Activated effector memory CD4-positive, alpha-beta T cell treated with Interleukin-2 at 50 U/mL for 16 hours (primary cell): ENCODE data around the gene SFPQ.
"Not testable (repeated sequence)": the region's sequence is repeated elsewhere in the genome, so short reads cannot be mapped to it uniquely, and the experiment has no call there.

Experiments used
- DNase-seq: peaks from one replicate; pipeline ENCODE4 v3.0.0-alpha.2; 2020

Gene SFPQ

DNA sequence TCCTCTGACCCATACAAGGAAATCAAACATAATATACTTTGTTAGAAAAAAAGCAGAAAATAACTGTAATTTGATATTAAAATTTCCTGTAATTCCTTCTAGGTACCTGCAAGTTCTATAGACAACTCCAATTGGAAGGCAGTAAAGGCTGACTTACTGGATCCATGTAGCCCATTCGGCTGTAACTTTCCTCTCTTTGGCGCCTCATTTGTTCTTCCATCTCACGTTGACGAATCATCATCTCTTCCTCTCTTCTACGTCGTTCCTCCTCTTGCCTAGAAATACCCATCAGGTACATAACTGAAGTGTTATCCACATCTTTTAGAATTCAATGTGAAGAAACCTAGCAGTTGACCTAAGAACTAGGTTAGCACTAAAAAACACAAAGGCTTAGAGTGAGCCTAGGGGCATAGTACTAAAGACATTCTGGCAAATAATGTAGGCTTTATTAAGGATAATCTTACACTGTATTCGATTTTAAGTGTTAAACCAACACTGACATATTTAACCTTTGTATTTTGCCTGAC is 5.1 kb downstream of the SFPQ start:
- DNase-seq = no peak

DNA sequence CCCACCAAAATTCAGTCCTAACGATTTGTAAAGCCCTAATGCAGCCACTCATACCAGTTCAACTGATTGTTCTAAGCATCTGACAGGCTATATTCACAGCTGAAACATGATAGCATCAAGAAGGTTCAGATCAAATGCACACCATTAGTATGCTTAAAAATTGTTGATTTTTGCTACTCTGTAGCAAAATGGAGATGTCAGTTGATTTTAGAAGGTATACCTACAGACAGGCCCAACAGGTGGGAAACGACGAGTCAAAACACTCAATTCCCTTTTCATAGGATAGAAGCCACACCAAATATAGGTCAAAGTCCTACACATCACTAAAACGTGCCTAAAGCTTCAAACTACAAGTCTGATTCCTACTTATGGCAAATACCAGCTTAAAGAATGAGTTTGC is 6.7 kb downstream of the SFPQ start:
- no peak for DNase-seq

DNA sequence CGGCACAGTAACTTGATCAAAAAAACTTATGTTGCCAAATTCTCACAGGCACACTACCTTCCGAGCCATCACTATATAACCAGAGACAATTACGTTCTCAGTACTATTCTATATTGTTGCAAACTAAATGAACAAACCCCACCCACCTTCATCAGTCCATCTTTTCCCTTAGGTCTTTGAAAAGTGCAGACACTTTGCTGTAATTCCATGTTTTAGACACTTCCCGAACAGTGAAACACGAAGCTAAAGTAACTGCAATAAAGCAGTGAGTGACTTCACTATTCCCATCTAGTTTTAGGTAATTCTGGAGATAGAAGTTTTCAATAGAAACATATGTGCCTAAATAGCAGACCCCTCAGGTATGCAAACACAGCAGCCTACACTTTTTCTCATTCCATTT is 7.7 kb downstream of the SFPQ start:
- no peak for DNase-seq

DNA sequence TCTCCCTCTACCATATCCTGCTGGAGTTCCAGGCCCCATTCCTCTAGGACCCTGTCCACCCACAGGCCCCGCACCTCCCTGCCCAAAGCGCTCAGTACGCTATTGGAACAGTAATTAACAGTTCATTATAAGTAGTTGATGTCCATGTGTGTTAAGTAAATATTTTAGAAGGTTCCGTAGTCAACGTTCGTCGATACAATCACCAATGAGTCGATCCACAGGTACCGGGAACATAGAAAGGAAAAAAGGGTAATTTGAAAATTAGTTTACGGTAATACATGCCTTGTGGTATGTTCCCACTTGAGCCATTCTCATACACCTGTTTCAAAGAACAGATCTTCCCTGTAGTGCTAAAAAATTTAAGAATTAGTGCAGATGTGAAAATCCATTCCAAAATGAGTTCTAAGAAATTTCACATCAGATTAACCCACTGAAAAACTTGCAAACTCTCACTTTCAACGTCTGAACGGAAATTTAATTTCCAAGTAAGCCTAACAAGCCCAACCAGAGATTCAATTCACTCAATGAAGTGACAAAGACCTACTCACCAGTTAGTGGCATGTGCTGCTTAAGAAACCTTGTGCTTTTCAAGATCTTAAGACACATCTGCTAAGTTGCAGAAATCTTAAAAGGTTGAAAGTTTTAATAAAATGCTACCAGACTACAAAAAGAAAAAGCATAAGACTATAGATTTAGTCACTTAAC is 8.3 kb downstream of the SFPQ start:
- no peak for DNase-seq

DNA sequence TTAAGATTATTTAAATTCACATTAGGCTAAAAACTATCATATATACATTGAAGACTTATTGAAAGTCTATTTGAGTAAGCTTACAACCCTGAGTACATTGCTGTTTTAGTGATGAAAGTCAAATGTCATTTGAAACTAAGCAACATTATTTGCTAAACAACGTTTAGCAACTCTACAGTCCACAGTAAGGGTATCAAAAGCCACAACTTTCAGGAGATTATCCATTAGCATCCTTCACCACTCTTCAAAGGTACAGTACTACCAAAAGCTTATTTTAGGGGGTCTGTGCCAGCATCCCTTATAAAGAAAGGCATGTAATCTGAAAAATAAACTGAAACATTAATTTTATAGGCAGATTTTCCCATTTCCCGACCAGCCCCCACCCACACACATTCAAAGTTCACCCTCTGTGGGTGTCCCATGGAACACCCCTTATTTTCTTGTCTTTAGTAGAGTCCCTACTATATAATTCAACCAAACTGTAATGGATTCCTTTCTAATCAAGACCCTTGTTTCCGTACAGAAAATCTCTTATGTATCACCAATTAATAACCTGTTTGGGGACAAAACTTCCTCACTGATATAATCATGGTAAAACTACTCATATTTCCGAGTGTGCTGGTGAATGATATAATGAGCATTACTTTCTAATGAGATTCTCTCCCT is 11.0 kb downstream of the SFPQ start:
- no peak for DNase-seq

DNA sequence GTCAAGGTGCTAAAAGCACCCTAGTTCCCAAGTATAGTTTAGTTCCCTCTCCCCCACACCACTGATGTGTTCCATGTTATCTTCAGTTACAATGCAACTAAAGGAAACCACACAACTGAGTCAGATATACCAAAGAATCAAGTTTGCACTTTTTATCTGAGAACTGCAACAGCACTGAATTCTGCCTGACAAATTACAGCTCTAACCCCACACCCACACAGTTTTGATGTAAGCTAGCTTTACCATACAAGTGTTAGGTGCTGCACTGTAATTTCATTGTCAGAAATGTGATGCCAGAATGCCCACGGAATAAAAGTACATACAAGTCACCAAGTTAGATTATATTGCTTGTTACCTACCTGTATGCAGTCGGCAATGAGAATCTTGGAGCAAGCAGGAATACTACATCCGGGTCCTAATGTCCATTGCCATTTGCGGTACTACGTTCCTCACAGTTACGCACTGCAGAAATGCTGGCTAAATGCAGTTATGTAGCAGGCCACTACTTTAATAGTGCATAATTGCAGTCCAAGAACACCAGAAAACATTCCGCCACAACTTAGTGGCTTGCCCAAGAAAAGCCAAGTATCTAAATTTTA is 12.1 kb downstream of the SFPQ start:
- DNase-seq = no peak

DNA sequence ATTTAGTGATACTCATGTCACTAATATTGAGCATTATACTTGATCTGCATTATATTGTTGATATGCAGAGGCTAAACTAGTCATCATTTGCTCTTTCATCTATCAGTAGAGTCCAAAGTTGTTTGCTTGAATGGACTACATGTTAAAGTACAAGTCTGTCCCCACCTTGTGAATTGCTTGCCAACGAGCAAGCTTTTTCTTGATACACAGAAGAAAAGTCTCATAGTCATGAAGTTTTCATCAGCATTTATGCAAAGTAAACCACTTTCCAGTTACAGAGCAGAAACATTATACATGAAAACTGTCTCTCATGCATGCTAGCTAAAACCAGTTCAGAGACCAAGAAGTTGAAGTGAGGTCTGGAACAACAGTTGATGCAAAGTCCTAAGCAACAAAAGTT is 13.0 kb downstream of the SFPQ start:
- no peak for DNase-seq

DNA sequence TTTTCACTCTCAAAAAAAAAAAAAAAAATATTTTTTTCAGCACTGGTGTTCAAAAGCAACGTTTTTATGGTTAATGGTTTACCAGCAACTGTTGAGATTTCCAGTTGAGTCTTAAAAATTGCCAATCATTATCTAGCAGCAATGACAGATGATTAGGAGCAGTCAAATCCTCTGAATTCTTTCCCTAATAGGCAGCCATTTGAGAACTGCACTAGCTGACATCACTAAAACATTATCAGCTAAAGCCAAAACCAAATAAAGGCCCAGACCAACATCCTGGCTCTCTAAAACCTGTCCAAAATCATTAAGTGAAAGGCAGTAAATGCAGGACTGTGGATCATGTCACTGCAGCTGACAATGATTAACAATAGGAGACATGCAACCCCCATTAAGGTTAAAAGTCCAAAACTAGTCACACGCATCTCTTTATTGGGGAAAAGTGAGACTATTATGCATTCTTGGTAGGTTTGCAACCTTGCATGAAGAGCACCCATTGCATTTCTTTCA is 14.0 kb downstream of the SFPQ start:
- DNase-seq = no peak

DNA sequence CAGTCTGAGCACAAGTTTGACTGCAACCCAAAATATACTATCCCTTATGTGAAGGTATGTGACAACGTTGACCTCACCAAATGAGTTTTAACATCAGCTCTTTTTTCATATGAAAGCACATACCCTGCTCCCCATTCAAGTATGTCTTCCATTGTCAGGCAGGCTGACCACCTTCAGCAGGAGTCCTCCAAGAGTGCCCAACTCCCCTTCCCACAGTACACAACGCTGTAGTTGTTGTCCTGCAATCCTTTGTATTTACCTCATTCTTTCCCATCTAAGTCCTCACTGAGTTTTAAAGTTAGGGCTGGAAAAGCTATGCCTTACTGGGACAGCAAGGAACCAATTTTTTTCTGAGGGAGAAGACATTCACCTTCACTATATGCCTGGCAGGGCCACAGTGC is 14.7 kb downstream of the SFPQ start:
- DNase-seq = no peak

DNA sequence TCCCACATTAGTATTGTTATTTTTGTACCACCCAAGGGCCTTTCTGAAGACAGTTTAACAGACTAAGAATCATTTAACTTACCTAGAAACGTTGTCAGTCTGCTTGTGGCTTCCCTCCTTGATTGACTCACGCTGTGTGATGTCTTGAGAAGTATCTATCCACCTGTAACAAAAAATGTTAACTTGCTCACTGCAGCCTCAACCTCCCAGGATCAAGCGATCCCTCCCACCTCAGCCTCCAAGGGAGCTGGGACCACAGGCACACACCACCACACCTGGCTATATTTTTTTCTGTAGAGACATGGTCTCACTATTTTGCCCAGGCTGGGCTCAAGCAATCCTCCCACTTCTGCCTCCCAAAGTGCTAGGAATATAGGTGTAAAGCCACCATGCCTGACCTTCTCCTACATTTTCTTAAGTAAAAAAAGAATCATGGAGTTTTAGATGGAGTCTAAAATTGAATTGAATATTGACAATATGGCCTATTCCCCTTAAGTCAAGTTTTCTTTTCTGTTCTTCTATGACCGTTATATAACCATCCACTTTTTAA is 15.6 kb downstream of the SFPQ start:
- DNase-seq = no peak

DNA sequence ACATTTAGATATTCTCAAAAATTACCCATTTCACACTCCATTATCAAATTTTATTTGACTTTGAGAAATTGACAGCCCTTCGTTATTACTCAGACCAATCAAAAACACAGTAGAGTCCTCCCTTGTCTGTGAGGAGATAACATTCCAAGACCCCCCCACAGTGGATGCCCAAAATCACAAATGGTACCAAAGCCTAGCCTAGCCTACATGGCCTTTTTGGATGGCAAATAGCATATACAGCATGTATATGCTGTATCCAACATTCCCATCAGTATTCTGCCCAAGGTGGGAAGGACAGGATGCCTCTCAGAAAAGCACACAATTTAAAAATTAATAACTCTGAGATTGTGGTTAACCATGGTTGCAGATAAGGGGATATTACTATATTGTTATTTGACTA is 17.3 kb downstream of the SFPQ start:
- no peak for DNase-seq

DNA sequence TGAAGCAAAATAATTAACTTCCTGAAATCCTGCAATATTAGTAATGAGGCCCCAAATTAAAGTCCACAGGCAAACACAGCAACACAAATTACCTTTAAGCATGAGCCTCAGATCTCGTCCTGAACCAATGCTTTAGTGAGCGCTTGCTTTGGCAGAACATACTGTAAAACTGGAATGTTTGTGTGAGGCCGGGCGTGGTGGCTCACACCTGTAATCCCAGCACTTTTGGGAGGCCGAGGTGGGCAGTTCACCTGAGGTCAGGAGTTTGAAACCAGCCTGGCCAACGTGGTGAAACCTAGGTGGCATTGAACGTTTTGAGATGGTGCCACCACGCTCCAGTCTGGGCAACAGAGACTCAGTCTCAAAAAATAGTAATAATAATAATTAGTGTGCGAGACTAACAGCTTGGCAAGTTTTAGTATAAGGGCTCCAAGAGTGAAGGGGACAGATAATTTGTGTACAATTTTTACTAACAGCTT is 17.8 kb downstream of the SFPQ start:
- no peak for DNase-seq

DNA sequence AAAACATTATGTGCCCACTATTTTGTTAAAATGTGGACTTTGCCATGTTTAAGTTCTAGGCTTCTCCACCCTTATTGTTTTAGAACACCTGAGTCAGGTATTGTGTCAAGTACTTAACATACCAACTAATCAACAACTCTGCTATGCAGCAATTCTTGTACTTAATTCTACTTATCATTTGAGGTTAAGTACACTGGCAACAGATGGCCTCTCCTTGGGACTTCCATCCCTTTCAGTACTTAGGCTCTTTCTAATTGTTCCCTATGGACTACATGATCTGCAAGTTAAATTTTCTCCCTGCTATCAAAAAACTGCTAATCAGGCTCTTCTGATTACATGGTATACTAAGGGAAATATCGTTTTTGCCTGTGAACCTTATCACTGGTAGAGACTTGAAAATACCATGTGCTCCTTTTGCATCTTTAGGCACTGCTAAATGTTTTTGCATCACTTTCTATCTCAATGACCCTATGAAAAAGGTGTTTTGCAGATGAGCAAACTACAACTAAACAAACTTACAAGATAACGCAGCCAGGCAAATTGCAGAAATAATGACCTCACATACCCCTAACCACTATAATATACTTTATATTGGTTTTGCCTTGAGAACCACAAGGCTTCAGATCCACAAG is 18.9 kb downstream of the SFPQ start:
- DNase-seq = no peak

DNA sequence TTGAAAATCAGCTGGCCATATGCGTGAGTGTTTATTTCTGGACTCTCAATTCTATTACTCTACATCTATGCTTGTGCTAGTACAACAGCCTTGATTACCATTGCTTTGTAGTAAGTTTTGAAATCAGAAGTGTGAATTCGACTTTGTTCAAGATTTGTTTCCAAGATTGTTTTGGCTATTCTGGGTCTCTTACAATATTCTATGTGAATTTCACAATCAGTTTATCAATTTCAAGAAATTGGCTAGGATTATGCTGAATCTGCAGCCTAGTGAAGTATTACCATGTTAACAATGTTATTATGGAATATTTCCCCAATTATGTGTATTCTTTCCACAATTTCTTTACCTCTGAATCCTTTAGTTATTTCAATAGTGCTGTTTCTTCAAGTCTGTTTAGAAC is 19.5 kb downstream of the SFPQ start:
- DNase-seq = no peak

DNA sequence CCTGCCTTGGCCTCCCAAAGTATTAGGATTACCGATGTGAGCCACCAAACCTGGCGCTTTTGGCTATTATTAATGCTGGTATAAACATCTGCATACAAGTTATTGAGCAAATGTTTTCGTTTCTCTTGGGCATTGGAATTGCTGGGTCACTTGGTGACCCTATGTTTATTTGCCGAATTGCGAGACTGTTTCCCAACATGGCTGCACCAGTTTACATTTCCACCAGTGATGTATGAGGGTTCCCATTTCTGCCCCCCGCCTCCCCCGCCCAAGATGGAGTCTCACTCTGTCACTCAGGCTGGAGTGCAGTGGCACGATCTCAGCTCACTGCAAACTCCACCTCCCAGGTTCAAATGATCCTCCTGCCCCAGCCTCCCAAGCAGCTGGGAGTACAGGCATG is 20.9 kb downstream of the SFPQ start:
- DNase-seq = no peak

DNA sequence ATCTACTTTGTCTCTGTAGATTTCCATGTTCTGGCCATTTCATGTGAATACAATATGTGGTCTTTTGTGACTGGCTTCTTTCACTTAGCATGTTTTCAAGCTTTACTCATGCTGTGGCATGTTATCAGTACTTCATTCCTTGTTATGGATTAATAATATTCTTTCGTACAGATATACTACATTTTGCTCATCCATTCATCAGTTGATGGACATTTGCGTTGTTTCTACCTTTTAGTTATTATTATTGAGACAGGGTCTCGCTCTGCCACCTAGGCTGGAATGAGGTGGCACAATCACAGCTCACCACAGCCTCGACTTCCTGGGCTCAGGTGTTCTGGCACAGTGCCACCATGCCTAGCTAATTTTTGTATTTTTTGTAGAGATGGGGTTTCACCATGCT is 21.4 kb downstream of the SFPQ start:
- DNase-seq = no peak

DNA sequence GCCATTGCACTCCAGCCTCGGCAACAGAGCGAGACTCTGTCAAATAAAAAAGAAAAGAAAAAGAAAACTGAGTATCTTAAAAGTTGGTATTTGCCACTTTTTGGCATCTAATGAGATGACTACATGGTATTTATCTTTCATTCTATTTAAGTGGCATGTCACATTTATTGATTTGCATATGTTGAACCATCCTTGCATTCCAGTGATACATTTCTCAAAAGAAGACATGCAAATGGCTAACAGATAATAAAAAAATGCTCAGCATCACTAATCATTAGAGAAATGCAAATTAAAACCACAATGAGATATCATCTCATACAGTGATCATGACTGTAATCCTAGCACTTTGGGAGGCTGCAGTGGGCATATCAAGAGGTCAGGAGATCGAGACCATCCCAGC is 28.1 kb downstream of the SFPQ start:
- no peak for DNase-seq

DNA sequence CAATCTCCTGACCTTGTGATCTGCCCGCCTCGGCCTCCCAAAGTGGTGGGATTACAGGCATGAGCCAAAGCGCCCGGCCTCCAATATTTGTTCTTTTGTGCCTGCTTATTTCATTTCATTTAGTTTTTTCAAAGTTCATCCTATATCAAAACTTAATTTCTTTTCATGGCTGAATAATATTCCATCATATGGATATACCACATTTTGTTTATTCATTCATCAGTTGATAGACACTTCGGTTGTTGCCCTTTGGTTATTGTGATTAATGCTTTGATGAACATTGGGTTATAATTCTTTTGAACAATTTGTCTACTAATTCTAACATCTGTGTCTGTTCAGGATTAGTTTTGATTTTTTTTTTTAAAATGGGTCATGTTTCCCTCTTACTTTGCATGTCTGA is 41.7 kb downstream of the SFPQ start:
- DNase-seq = no peak

DNA sequence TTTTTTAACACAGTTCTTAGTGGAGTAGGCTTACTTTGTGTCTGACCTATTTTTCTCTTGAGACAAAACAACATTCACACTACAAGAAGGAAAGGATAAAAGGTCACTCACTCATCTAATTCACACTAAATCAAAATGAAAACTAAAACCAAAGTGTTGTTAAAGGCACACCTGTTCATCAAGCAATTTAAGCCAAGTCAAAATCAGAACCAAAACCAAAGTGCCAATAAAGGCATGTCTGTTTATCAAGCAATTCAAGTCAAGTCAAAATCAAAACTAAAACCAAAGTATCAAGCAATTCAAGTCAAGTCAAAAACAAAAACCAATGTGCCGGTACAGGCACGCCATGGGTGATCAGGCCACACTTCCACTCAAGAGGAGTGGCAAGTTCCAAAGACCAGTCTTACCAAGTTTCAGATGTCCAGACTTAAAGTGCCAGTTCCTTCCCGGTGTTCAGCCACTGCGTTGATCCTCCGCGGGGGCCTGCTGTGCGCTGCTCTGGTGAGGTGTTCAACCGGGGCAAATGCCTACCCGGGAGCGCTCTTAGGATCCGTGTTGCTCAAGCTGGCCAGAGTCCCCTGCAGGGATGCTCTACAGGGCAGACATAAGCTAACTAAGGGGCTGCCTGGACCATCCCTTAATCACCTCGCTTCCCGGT is 46.9 kb downstream of the SFPQ start:
- not testable (repeated sequence) for DNase-seq

DNA sequence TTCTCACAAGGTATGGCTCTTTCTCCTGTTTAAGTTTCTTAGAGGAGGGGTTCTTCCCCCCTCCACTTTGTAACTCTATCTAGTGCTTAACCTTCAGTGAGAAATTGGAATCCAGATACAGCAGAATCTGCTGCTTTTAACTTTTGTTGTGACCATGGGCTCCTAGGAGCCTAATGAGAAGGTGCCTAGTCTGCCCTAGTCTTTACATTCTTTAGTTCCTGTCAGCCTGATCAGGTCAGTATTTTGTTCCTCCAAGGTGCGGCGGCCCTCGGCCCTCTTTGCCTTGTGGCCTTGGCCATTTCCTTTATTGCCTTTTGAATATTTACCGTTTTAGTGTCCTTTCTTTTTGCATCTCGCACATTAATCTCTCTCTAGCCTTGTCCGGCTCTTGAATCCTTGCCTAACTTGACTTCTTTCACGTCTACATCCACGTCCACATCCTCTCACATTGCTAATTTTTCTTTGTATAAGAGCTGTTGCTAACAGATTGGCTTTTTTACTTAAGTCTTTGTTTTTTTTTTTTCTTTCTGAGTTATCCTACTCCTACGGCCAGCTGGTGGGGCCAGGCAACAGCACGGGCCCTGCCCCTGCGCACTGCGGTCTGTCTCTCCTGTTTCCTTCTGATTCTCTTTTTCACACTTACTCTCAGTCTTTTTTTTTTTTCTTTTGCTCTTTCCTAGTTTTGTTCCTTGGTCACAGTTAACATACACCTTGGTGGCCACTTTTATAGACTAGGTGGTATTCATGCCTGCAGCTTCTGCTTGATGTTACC is 49.0 kb downstream of the SFPQ start:
- DNase-seq = no peak

DNA sequence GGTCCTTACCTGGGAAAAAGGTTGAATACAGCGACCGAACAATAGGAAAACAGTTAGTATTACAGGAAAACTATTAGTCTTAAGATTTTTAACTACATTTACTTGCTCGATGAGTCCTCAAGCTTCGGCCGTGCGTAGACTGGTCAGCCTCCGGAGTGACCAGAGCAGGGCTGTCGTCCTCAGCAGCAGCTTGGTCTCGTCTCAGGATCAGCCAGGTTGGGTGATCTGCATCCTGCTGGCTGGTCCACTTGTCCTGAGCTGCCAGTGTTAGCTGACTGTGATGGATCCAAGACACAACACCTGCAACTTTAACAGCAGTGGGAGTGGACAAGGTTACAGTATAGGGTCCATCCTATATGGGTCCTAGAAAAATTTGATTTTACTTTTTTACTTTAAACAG is 50.2 kb downstream of the SFPQ start:
- DNase-seq = not testable (repeated sequence)

DNA sequence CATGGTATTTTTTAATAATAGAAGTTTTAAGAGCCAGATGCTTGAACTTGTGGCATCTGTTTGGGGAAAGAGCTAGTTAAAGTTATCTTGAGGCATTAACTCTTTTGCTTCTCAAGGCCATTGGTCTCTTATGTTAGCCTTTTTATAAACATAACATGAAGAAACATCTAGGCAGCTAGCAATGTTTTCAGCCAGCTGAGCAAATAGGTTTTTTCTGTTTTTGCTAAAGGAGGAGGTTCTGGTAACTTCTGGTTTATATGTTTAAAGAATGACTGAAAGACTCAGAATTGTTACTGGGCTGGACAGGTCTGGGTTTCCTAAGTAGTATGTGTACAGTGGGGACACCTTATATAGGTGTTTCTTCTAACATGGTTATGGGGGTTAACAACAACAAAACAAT is 50.7 kb downstream of the SFPQ start:
- DNase-seq = not testable (repeated sequence)
